ENCODE data around the gene GRPEL1. TPM values are rescaled to one million over a fixed set of nuclear protein-coding genes. Genes with fewer than 3 reads are reported as not detected.

Gene GRPEL1
- total and polyA plus RNA-seq, 2 of the 4 experiments (the other 2 are of a cell fraction), result 33.0 to 33.9 TPM

- Histone ChIP-seq H2AFZ (replicated peaks; ENCODE audit: low read length, poor library complexity) (no peak overlapping the region), H2BK5ac (ENCODE audit: low read depth, low read length, poor library complexity, severe bottlenecking) (no peak overlapping the region), H3K4ac (ENCODE audit: low read depth, low read length) (no peak overlapping the region), H3K9me3 (ENCODE audit: control insufficient read depth, insufficient read depth, low read length) (no peaks in the 10 kb centered on the region), H3K4me2 (ENCODE audit: low read depth, low read length) (no peak overlapping the region), H3K4me1 (ENCODE audit: control insufficient read depth, insufficient read depth, low read length) (peaks cover 11% of the 10 kb centered on the region), H2BK20ac (ENCODE audit: low read depth, low read length) (no peak overlapping the region), H3K36me3 (ENCODE audit: control insufficient read depth, insufficient read depth, low read length) (peaks cover 49% of the 10 kb centered on the region), H2BK15ac (ENCODE audit: low read depth, low read length) (no peak overlapping the region), H3K27ac (ENCODE audit: insufficient read depth, low read length) (no peak overlapping the region), H4K20me1 (ENCODE audit: insufficient read depth, low read length) (no peaks in the 10 kb centered on the region), H2AK9ac (replicated peaks; ENCODE audit: low read depth, low read length, poor library complexity) (no peak overlapping the region), H2BK120ac (ENCODE audit: low read depth, low read length) (no peak overlapping the region), H4K5ac (ENCODE audit: low read depth, low read length) (no peak overlapping the region), H3K79me1 (ENCODE audit: low read depth in 1 of 2, low read length in 2 of 2) (peaks cover 12 to 47% of the 10 kb centered on the region in 2 experiments; a peak in 3 of 4 replicates), H3K27me3 (ENCODE audit: control insufficient read depth, insufficient read depth, low read length) (no peaks in the 10 kb centered on the region), H2AK5ac (ENCODE audit: low read depth, low read length) (no peak overlapping the region), H4K91ac (ENCODE audit: insufficient read depth, low read depth, low read length) (no peak overlapping the region), H3K18ac (ENCODE audit: low read depth, low read length) (no peak overlapping the region), H3K9ac (ENCODE audit: low read depth, low read length) (no peak overlapping the region), H3K14ac (replicated peaks; ENCODE audit: low read depth, low read length) (no peak overlapping the region), H3K56ac (ENCODE audit: extremely low read depth, insufficient read depth, low read length) (no peak overlapping the region), H4K8ac (ENCODE audit: low read depth in 2 of 2, low read length in 2 of 2) (no peak overlapping the region), H3K23ac (ENCODE audit: low read depth, low read length) (no peak overlapping the region), H3K4me3 (ENCODE audit: insufficient read depth, low read depth, low read length) (no peak overlapping the region), H3K9me1 (ENCODE audit: insufficient read depth, low read length) (peaks cover 17% of the 10 kb centered on the region)
- dilution Hi-C loops (cut with HindIII; ENCODE audit: low sequenced_read_pairs, unreplicated experiment), result no loop called here
- ChIA-PET POLR2A (ENCODE audit: unreplicated experiment) (no interaction called here), CTCF (no interaction called here)
- no CpG with 5 or more reads among the region's 9 CpGs for WGBS, 2 experiments (ENCODE audit: extremely low coverage in 2 of 2, insufficient read length in 1 of 2)
- intact Hi-C loops (cut with micrococcal nuclease), result no loop called here
- TF ChIP-seq USF2 (IDR thresholded peaks at IDR 0.05; ENCODE audit: low read depth, low read length) (no peak), BHLHE40 (IDR thresholded peaks at IDR 0.05; ENCODE audit: low read depth, low read length) (no peak), SMC3 (IDR thresholded peaks at IDR 0.05; ENCODE audit: low read depth, low read length) (no peak), CEBPB (IDR thresholded peaks at IDR 0.05; ENCODE audit: low read depth, low read length) (no peak)
- TF ChIP-seq, protein P1, sequence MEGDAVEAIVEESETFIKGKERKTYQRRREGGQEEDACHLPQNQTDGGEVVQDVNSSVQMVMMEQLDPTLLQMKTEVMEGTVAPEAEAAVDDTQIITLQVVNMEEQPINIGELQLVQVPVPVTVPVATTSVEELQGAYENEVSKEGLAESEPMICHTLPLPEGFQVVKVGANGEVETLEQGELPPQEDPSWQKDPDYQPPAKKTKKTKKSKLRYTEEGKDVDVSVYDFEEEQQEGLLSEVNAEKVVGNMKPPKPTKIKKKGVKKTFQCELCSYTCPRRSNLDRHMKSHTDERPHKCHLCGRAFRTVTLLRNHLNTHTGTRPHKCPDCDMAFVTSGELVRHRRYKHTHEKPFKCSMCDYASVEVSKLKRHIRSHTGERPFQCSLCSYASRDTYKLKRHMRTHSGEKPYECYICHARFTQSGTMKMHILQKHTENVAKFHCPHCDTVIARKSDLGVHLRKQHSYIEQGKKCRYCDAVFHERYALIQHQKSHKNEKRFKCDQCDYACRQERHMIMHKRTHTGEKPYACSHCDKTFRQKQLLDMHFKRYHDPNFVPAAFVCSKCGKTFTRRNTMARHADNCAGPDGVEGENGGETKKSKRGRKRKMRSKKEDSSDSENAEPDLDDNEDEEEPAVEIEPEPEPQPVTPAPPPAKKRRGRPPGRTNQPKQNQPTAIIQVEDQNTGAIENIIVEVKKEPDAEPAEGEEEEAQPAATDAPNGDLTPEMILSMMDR (conservative IDR thresholded peaks at IDR 0.05; ENCODE audit: low read depth, low read length), result no peak
- ATAC-seq (ENCODE audit: low read depth) (no peak), DNase-seq (no peak)
- BruUV-seq (replicated peaks), result no TSS peak
- in situ Hi-C loops (cut with MboI; ENCODE audit: low sequenced_read_pairs), result no loop called here
Observed at GRCh38 chr4:7026107-7026506, 41.8 kb downstream of the GRPEL1 start.

Data from IMR-90 (cell line).